Cardiac muscle cell (in vitro differentiated cells and primary cell): ENCODE results near the gene ZNF778. TPM values are rescaled to one million over a fixed set of nuclear protein-coding genes. Genes with fewer than 3 reads are reported as not detected.

Experiments used
- DNase-seq, 2 donors: peaks; one replicate each; pipeline versions ENCODE4 v3.0.0 to v3.0.0-alpha.2; 2010 to 2017; ENCODE audit warnings: low read depth in 1 of 2, low spot score in 1 of 2
- H3K27ac ChIP-seq: fragments of 200-600 bp; sonication (generic); 2 replicates; pipeline ENCODE4 v1.5.1; 2016
- H3K27me3 ChIP-seq: fragments of 200-600 bp; sonication (generic); 2 replicates; pipeline ENCODE4 v1.6.0; 2016; ENCODE audit warnings: control low read depth
- H3K36me3 ChIP-seq: fragments of 200-600 bp; sonication (generic); 2 replicates; pipeline ENCODE4 v1.5.1; 2016; ENCODE audit warnings: control low read depth
- H3K4me1 ChIP-seq: fragments of 200-600 bp; sonication (generic); 2 replicates; pipeline ENCODE4 v1.8.1; 2017; ENCODE audit warnings: low read depth, mild to moderate bottlenecking, mixed run types
- H3K4me3 ChIP-seq: fragments of 200-600 bp; sonication (generic); 2 replicates; pipeline ENCODE4 v1.5.1; 2016; ENCODE audit warnings: mild to moderate bottlenecking
- H3K9me3 ChIP-seq: fragments of 200-600 bp; sonication (generic); 2 replicates; pipeline ENCODE4 v1.5.1; 2017; ENCODE audit warnings: low read depth, mild to moderate bottlenecking, control low read depth
- polyA plus RNA-seq: library from polyadenylated mRNA; unstranded; fragments of >200 nt; fragmentation: Nextera tagmentation; extraction: Ambion mirVana; gene quantifications from 2 replicates; pipeline ENCODE4 v1.2.1, GENCODE V29; 2016
- total RNA-seq: library from RNA; depleted of rRNA; stranded (reverse); fragments of >200 nt; gene quantifications from 2 replicates; pipeline ENCODE4 v1.2.3, GENCODE V29; 2016
- TF ChIP-seq, protein P1 (sequence below): IDR thresholded peaks from 2 replicates; pipeline ENCODE4 v1.5.1; 2012; ENCODE audit warnings: low read depth, mild to moderate bottlenecking, low read length

The ZNF778 gene
- total and polyA plus RNA-seq, 2 experiments from 2014 or later, result 4.1 to 25.8 TPM

DNA sequence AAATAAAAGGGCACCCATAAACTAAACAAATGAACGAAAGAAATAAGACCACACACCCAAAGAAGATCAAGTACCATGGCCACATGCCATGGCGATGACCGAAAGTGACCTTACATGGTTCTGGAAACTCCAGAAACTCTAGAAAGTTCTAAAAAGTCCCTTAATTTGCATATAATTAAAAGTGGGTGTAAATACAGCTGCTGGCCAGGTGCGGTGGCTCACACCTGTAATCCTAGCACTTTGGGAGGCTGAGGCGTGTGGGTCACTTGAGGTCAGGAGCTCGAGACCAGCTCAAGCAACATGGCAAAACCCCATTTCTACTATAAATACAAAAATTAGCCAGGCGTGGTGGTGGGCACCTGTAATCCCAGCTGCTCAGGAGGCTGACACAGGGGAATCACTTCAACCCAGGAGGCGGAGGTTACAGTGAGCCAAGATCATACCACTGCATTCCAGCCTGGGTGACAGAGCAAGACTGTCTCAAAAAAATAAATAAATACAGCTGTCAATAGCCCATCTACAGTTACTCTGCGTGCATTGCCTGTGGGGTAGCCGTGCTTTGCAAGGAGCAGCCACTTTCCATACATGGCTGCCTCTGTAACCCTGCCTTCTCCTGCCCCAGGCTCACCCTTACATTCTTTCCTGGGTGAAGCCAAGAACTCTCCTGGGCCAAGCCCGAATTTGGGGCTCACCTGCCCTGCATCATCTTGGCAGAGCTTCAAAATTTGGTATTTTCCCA is 7.2 kb upstream of the ZNF778 start:
- Histone ChIP-seq H3K4me1 (no peaks in the 10 kb centered on the region), H3K27me3 (peaks cover 4% of the 10 kb centered on the region), H3K27ac (no peak overlapping the region), H3K9me3 (no peaks in the 10 kb centered on the region), H3K4me3 (no peak overlapping the region), H3K36me3 (no peaks in the 10 kb centered on the region)
- TF ChIP-seq, protein P1, sequence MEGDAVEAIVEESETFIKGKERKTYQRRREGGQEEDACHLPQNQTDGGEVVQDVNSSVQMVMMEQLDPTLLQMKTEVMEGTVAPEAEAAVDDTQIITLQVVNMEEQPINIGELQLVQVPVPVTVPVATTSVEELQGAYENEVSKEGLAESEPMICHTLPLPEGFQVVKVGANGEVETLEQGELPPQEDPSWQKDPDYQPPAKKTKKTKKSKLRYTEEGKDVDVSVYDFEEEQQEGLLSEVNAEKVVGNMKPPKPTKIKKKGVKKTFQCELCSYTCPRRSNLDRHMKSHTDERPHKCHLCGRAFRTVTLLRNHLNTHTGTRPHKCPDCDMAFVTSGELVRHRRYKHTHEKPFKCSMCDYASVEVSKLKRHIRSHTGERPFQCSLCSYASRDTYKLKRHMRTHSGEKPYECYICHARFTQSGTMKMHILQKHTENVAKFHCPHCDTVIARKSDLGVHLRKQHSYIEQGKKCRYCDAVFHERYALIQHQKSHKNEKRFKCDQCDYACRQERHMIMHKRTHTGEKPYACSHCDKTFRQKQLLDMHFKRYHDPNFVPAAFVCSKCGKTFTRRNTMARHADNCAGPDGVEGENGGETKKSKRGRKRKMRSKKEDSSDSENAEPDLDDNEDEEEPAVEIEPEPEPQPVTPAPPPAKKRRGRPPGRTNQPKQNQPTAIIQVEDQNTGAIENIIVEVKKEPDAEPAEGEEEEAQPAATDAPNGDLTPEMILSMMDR, result no peak
- DNase-seq, result no peak

GRCh38 chr16:89210904-89211515 is 6.5 kb upstream of the ZNF778 start:
- Histone ChIP-seq H3K4me1 (no peaks in the 10 kb centered on the region), H3K4me3 (no peak overlapping the region), H3K27me3 (peaks cover 4% of the 10 kb centered on the region), H3K36me3 (no peaks in the 10 kb centered on the region), H3K9me3 (no peaks in the 10 kb centered on the region), H3K27ac (no peak overlapping the region)
- TF ChIP-seq, protein P1, result no peak
- no peak for DNase-seq

GRCh38 chr16:89216315-89217137 is 977 bp upstream of the ZNF778 start:
- H3K4me1 ChIP-seq, result peaks cover 3% of the 10 kb centered on the region
- H3K9me3 ChIP-seq, result no peaks in the 10 kb centered on the region
- peak overlapping the region; percentile 98 for H3K27ac ChIP-seq
- peak; percentile 77 to 86 for DNase-seq
- no peaks in the 10 kb centered on the region for H3K36me3 ChIP-seq
- H3K27me3 ChIP-seq, result no peaks in the 10 kb centered on the region
- peak overlapping the region; percentile 98 for H3K4me3 ChIP-seq
- TF ChIP-seq, protein P1, result peak; percentile 68

GRCh38 chr16:89217138-89217387 is 440 bp upstream of the ZNF778 start:
- H3K27ac ChIP-seq, result peak overlapping the region; percentile 98
- H3K4me3 ChIP-seq, result peak overlapping the region; percentile 98
- peaks cover 3% of the 10 kb centered on the region for H3K4me1 ChIP-seq
- H3K36me3 ChIP-seq, result peaks cover 4% of the 10 kb centered on the region
- TF ChIP-seq, protein P1, result no peak
- H3K9me3 ChIP-seq, result no peaks in the 10 kb centered on the region
- H3K27me3 ChIP-seq, result no peaks in the 10 kb centered on the region
- no peak for DNase-seq

GRCh38 chr16:89219365-89219764 is 1.9 kb downstream of the ZNF778 start:
- H3K27me3 ChIP-seq, result no peaks in the 10 kb centered on the region
- no peak overlapping the region for H3K4me3 ChIP-seq
- no peaks in the 10 kb centered on the region for H3K9me3 ChIP-seq
- H3K36me3 ChIP-seq, result peaks cover 15% of the 10 kb centered on the region
- DNase-seq, result no peak
- no peak overlapping the region for H3K27ac ChIP-seq
- peaks cover 3% of the 10 kb centered on the region for H3K4me1 ChIP-seq
- TF ChIP-seq, protein P1, result no peak
